Lower leg skin (tissue), 3 donors: Measurements from ENCODE around the gene CREB5.

ENCODE experiments used
- CTCF ChIP-seq, 3 donors: fragments of 450-650 bp; IDR thresholded peaks; one replicate each; pipeline ENCODE4 v1.5.1; 2016; ENCODE audit warnings: antibody characterized with exemption in 3 of 3, mild to moderate bottlenecking in 3 of 3, moderate library complexity in 2 of 3
- POLR2A ChIP-seq, 2 donors: fragments of 450-650 bp; IDR thresholded peaks; one replicate each; pipeline ENCODE4 v1.6.1; 2016 to 2017; ENCODE audit warnings: antibody characterized with exemption in 2 of 2, mild to moderate bottlenecking in 1 of 2, moderate library complexity in 1 of 2

- TF ChIP-seq CTCF (IDR thresholded peaks at IDR 0.05): no peak
- no peak for TF ChIP-seq POLR2A (IDR thresholded peaks at IDR 0.05)
Measured at GRCh38 chr7:28376634-28377033, 35.7 kb upstream of the CREB5 start.
